ENCODE measurements around the gene SLX4IP. TPM values are rescaled to one million over a fixed set of nuclear protein-coding genes. Genes with fewer than 3 reads are reported as not detected.

SLX4IP gene
- total RNA-seq, 1 experiment from 2014 or later: 9.7 TPM

- peaks cover 32% of the 10 kb centered on the region for H3K4me1 ChIP-seq (ENCODE audit: low read length)
- H3K27ac ChIP-seq (ENCODE audit: low read length): peak overlapping the region; percentile 87
- H3K4me3 ChIP-seq (ENCODE audit: low read length): peak overlapping the region; percentile 22; the same call in 1 of the 2 replicates
- H3K9ac ChIP-seq (ENCODE audit: low read length): peak overlapping the region; percentile 8; the same call in 1 of the 2 replicates
- no peaks in the 10 kb centered on the region for H3K79me2 ChIP-seq (ENCODE audit: low read length)
- no peaks in the 10 kb centered on the region for H3K27me3 ChIP-seq (ENCODE audit: low read length)
- no peak for DNase-seq
- H2AFZ ChIP-seq (ENCODE audit: low read length): no peak overlapping the region
- no peaks in the 10 kb centered on the region for H3K36me3 ChIP-seq (ENCODE audit: insufficient read depth, low read length)
- H4K20me1 ChIP-seq (ENCODE audit: insufficient read depth, low read depth, low read length): no peaks in the 10 kb centered on the region
- H3K4me2 ChIP-seq (ENCODE audit: low read depth, low read length, poor library complexity, severe bottlenecking): peak overlapping the region; percentile 68
- no peaks in the 10 kb centered on the region for H3K9me3 ChIP-seq (ENCODE audit: low read length)
- no peaks in the 10 kb centered on the region for H3K9me2 ChIP-seq (replicated peaks; ENCODE audit: insufficient read depth, low read length)
Measured at GRCh38 chr20:10632721-10633509, 197.8 kb downstream of the SLX4IP start.

- Histone ChIP-seq H3K9me2 (replicated peaks; ENCODE audit: insufficient read depth, low read length) (no peaks in the 10 kb centered on the region), H3K36me3 (ENCODE audit: insufficient read depth, low read length) (no peaks in the 10 kb centered on the region), H3K4me2 (ENCODE audit: low read depth, low read length, poor library complexity, severe bottlenecking) (peak overlapping the region; percentile 68), H3K4me1 (ENCODE audit: low read length) (peaks cover 32% of the 10 kb centered on the region), H3K27me3 (ENCODE audit: low read length) (no peaks in the 10 kb centered on the region), H3K9ac (ENCODE audit: low read length) (peak overlapping the region; percentile 47; the same call in 1 of the 2 replicates), H4K20me1 (ENCODE audit: insufficient read depth, low read depth, low read length) (no peaks in the 10 kb centered on the region), H3K9me3 (ENCODE audit: low read length) (no peaks in the 10 kb centered on the region), H3K4me3 (ENCODE audit: low read length) (peak overlapping the region; percentile 22; the same call in 1 of the 2 replicates), H3K79me2 (ENCODE audit: low read length) (no peaks in the 10 kb centered on the region), H3K27ac (ENCODE audit: low read length) (peak overlapping the region; percentile 87), H2AFZ (ENCODE audit: low read length) (no peak overlapping the region)
- DNase-seq: peak; percentile 82
Measured at GRCh38 chr20:10633718-10634117, 198.6 kb downstream of the SLX4IP start.

GRCh38 chr20:10634211-10634610, 199.1 kb downstream of the SLX4IP start:
- H3K79me2 ChIP-seq (ENCODE audit: low read length): no peaks in the 10 kb centered on the region
- peak overlapping the region; percentile 87 for H3K27ac ChIP-seq (ENCODE audit: low read length)
- peak overlapping the region; percentile 68 for H3K4me2 ChIP-seq (ENCODE audit: low read depth, low read length, poor library complexity, severe bottlenecking)

DNA sequence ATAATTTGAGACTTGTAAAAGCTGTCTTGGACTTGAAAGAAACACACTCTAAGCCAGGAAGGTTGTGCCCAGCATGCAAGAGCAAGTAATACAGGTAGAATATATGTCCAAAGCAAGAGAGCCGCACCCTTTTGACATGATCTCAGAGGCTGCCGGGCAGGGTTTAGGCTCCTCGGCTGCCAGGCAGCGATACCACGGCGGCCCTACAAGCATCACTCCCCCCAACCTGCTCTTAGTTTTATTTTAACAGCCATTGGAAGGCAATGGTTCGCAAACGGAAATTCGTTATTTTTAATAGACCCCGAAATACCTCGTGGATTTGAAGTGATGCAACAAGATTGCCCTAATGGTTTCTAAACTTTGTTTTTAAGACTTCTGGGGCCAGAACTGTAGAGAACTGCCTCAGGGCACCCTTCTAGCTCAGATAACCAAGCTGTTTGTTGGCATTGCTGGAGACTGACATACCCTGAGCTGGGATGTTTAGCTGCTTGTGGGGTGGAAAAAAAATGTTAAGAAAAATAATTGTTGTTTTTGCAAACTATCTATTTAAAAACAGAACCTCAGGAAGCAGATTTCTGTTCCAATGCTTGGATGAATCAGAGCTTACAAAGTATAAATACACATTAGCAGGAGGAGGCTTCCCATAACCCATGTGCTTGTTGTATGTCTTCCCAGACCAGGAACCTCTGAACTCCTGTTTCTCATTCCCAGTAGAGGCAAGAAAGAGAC, 199.7 kb downstream of the SLX4IP start:
- peak overlapping the region; percentile 68 for H3K4me2 ChIP-seq (ENCODE audit: low read depth, low read length, poor library complexity, severe bottlenecking)
- H3K27ac ChIP-seq (ENCODE audit: low read length): peak overlapping the region; percentile 87
- no peak for DNase-seq
- H2AFZ ChIP-seq (ENCODE audit: low read length): no peak overlapping the region
- H3K27me3 ChIP-seq (ENCODE audit: low read length): no peaks in the 10 kb centered on the region
- no peaks in the 10 kb centered on the region for H3K79me2 ChIP-seq (ENCODE audit: low read length)
- H4K20me1 ChIP-seq (ENCODE audit: insufficient read depth, low read depth, low read length): no peaks in the 10 kb centered on the region
- no peaks in the 10 kb centered on the region for H3K9me2 ChIP-seq (replicated peaks; ENCODE audit: insufficient read depth, low read length)
- peaks cover 32% of the 10 kb centered on the region for H3K4me1 ChIP-seq (ENCODE audit: low read length)
- no peaks in the 10 kb centered on the region for H3K36me3 ChIP-seq (ENCODE audit: insufficient read depth, low read length)
- H3K9me3 ChIP-seq (ENCODE audit: low read length): no peaks in the 10 kb centered on the region
- peak overlapping the region; percentile 22; the same call in 1 of the 2 replicates for H3K4me3 ChIP-seq (ENCODE audit: low read length)
- peak overlapping the region; percentile 47 for H3K9ac ChIP-seq (ENCODE audit: low read length)

More at GRCh38 chr20:10634211-10634610, 199.1 kb downstream of the SLX4IP start:
- Histone ChIP-seq H3K27me3 (ENCODE audit: low read length) (no peaks in the 10 kb centered on the region), H2AFZ (ENCODE audit: low read length) (no peak overlapping the region), H3K4me3 (ENCODE audit: low read length) (peak overlapping the region; percentile 22; the same call in 1 of the 2 replicates), H3K36me3 (ENCODE audit: insufficient read depth, low read length) (no peaks in the 10 kb centered on the region), H3K4me1 (ENCODE audit: low read length) (peaks cover 32% of the 10 kb centered on the region), H3K9me3 (ENCODE audit: low read length) (no peaks in the 10 kb centered on the region), H3K9ac (ENCODE audit: low read length) (peak overlapping the region; percentile 47), H4K20me1 (ENCODE audit: insufficient read depth, low read depth, low read length) (no peaks in the 10 kb centered on the region), H3K9me2 (replicated peaks; ENCODE audit: insufficient read depth, low read length) (no peaks in the 10 kb centered on the region)
- peak; percentile 79 for DNase-seq

DNA sequence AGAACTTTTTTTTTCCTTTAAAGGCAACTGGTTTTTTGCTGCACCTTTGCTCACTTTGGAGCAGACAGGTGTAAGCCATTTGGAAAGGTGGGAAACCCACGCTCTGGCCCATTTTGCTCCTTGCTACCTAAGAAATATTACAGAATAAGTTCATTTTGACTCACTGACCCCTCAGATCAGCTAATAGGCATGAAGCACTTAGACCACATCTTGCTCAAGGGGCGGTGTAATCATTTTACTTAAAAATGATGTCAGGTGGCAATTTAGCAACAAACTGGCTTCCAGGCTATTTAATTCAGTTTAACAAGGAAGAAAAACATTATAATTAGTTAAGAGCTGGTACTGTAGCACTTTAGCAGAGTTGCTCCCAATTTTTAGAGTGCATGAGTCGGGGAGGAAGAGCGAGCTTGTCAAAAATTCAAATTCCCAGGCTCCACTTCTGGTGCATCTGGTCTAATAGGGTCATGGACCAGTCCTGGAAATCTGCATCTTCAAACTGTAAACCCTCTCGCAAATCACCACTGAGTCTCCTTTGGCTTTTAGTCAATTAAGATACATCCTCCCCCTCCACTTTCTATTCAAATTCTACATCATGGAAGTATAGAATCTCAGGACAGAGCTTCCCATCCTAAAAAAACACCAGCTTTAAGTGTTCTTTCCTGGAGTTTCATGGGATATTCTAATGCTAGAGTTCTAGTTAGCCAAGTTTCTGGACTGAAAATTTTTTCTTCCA, 200.5 kb downstream of the SLX4IP start:
- H3K36me3 ChIP-seq (ENCODE audit: insufficient read depth, low read length): no peaks in the 10 kb centered on the region
- no peak overlapping the region for H2AFZ ChIP-seq (ENCODE audit: low read length)
- H3K27ac ChIP-seq (ENCODE audit: low read length): peak overlapping the region; percentile 87; the same call in 1 of the 2 replicates
- no peak overlapping the region for H3K4me3 ChIP-seq (ENCODE audit: low read length)
- no peak for DNase-seq
- no peaks in the 10 kb centered on the region for H4K20me1 ChIP-seq (ENCODE audit: insufficient read depth, low read depth, low read length)
- H3K9me3 ChIP-seq (ENCODE audit: low read length): no peaks in the 10 kb centered on the region
- H3K4me2 ChIP-seq (ENCODE audit: low read depth, low read length, poor library complexity, severe bottlenecking): no peak overlapping the region
- H3K79me2 ChIP-seq (ENCODE audit: low read length): no peaks in the 10 kb centered on the region
- no peak overlapping the region for H3K9ac ChIP-seq (ENCODE audit: low read length)
- H3K27me3 ChIP-seq (ENCODE audit: low read length): no peaks in the 10 kb centered on the region
- peaks cover 32% of the 10 kb centered on the region for H3K4me1 ChIP-seq (ENCODE audit: low read length)
- no peaks in the 10 kb centered on the region for H3K9me2 ChIP-seq (replicated peaks; ENCODE audit: insufficient read depth, low read length)

DNA sequence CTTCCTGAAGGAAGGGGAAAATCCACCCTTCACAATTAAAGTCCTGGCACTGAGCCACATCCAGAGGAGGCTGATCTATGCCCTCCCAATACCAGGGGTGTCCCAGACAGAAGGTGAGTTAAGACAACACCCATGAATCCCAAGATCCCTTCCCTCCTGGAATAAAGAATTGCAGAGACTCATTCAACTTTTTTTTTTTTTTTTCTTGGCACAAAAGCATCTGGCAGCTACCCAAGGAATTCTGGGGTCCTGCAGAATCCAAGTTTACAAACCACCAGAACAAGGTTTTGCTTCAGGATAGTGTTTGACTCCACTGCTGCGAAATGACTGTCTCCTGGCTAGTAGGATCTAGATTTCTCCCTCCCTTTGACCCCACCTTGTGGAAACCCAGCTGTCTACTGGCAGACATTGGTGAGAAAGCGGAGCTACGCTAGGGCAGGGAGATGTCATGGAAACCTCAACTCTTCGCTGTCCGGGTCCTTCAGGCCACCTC, 201.3 kb downstream of the SLX4IP start:
- Histone ChIP-seq H3K27me3 (ENCODE audit: low read length) (no peaks in the 10 kb centered on the region), H3K9me3 (ENCODE audit: low read length) (no peaks in the 10 kb centered on the region), H3K4me1 (ENCODE audit: low read length) (peaks cover 32% of the 10 kb centered on the region), H3K9ac (ENCODE audit: low read length) (no peak overlapping the region), H4K20me1 (ENCODE audit: insufficient read depth, low read depth, low read length) (no peaks in the 10 kb centered on the region), H3K4me3 (ENCODE audit: low read length) (no peak overlapping the region), H3K9me2 (replicated peaks; ENCODE audit: insufficient read depth, low read length) (no peaks in the 10 kb centered on the region), H3K27ac (ENCODE audit: low read length) (no peak overlapping the region), H3K4me2 (ENCODE audit: low read depth, low read length, poor library complexity, severe bottlenecking) (no peak overlapping the region), H2AFZ (ENCODE audit: low read length) (no peak overlapping the region), H3K79me2 (ENCODE audit: low read length) (no peaks in the 10 kb centered on the region), H3K36me3 (ENCODE audit: insufficient read depth, low read length) (no peaks in the 10 kb centered on the region)
- no peak for DNase-seq

- no peak for DNase-seq
- H3K4me1 ChIP-seq (ENCODE audit: low read length): peaks cover 32% of the 10 kb centered on the region
- H3K4me3 ChIP-seq (ENCODE audit: low read length): no peak overlapping the region
- no peak overlapping the region for H3K27ac ChIP-seq (ENCODE audit: low read length)
- H4K20me1 ChIP-seq (ENCODE audit: insufficient read depth, low read depth, low read length): no peaks in the 10 kb centered on the region
- H3K4me2 ChIP-seq (ENCODE audit: low read depth, low read length, poor library complexity, severe bottlenecking): no peak overlapping the region
- no peak overlapping the region for H3K9ac ChIP-seq (ENCODE audit: low read length)
- H2AFZ ChIP-seq (ENCODE audit: low read length): no peak overlapping the region
- no peaks in the 10 kb centered on the region for H3K79me2 ChIP-seq (ENCODE audit: low read length)
- no peaks in the 10 kb centered on the region for H3K36me3 ChIP-seq (ENCODE audit: insufficient read depth, low read length)
- no peaks in the 10 kb centered on the region for H3K9me2 ChIP-seq (replicated peaks; ENCODE audit: insufficient read depth, low read length)
- H3K9me3 ChIP-seq (ENCODE audit: low read length): no peaks in the 10 kb centered on the region
- no peaks in the 10 kb centered on the region for H3K27me3 ChIP-seq (ENCODE audit: low read length)
Measured at GRCh38 chr20:10637031-10637559, 202.0 kb downstream of the SLX4IP start.

All from Karpas-422 (cell line).